H9 (cell line): ENCODE data around the gene DIS3. TPM values are rescaled to one million over a fixed set of nuclear protein-coding genes. Genes with fewer than 3 reads are reported as not detected.

Source experiments
- DNase-seq: peaks from one replicate; pipeline ENCODE4 v3.0.0-alpha.2; 2017
- H2AFZ ChIP-seq: one replicate; pipeline ENCODE4 v1.6.1; 2013; ENCODE audit warnings: mild to moderate bottlenecking, low read length, control low read depth, moderate library complexity
- H2AK5ac ChIP-seq: 2 replicates; pipeline ENCODE4 v1.6.1; 2013; ENCODE audit warnings: low read length, control low read depth, mixed read lengths; ENCODE audit not compliant: insufficient read length
- H2BK120ac ChIP-seq: one replicate; pipeline ENCODE4 v1.6.1; 2013; ENCODE audit warnings: low read depth, mild to moderate bottlenecking, low read length, control low read depth, inconsistent platforms; ENCODE audit not compliant: poor library complexity, severe bottlenecking
- H2BK12ac ChIP-seq: 2 replicates; pipeline ENCODE4 v1.6.1; 2013; ENCODE audit warnings: low read length, control low read depth, mixed read lengths, low read depth; ENCODE audit not compliant: insufficient read length
- H2BK15ac ChIP-seq: 2 replicates; pipeline ENCODE4 v1.6.1; 2013; ENCODE audit warnings: low read depth, low read length, control low read depth
- H2BK20ac ChIP-seq: one replicate; pipeline ENCODE4 v1.6.1; 2013; ENCODE audit warnings: low read depth, mild to moderate bottlenecking, low read length, control low read depth, inconsistent platforms; ENCODE audit not compliant: poor library complexity, severe bottlenecking
- H2BK5ac ChIP-seq: 2 replicates; pipeline ENCODE4 v1.6.1; 2013; ENCODE audit warnings: low read length, control low read depth, mixed read lengths; ENCODE audit not compliant: insufficient read length
- H3K14ac ChIP-seq: 2 replicates; pipeline ENCODE4 v1.6.1; 2013; ENCODE audit warnings: low read length, control low read depth; ENCODE audit not compliant: insufficient read depth
- H3K18ac ChIP-seq: 2 replicates; pipeline ENCODE4 v1.6.1; 2013; ENCODE audit warnings: low read depth, mild to moderate bottlenecking, mixed read lengths, low read length, control low read depth; ENCODE audit not compliant: insufficient read length
- H3K23ac ChIP-seq: 2 replicates; pipeline ENCODE4 v1.6.1; 2013; ENCODE audit warnings: low read length, control low read depth, mixed read lengths, low read depth; ENCODE audit not compliant: insufficient read length
- H3K23me2 ChIP-seq: 2 replicates; pipeline ENCODE4 v1.6.1; 2013; ENCODE audit warnings: low read depth, mild to moderate bottlenecking, mixed read lengths, low read length, control low read depth; ENCODE audit not compliant: insufficient read length, poor library complexity, severe bottlenecking
- H3K27ac ChIP-seq: 2 replicates; pipeline ENCODE4 v1.5.1; 2013; ENCODE audit warnings: low read length, control low read depth, mixed read lengths, low read depth; ENCODE audit not compliant: insufficient read length
- H3K27me3 ChIP-seq: 2 replicates; pipeline ENCODE4 v1.6.1; 2013; ENCODE audit warnings: low read length, control low read depth, inconsistent platforms; ENCODE audit not compliant: insufficient read depth
- H3K4ac ChIP-seq: 2 replicates; pipeline ENCODE4 v1.6.1; 2013; ENCODE audit warnings: low read depth, mild to moderate bottlenecking, control low read depth, inconsistent platforms, low read length, moderate library complexity
- H3K4me1 ChIP-seq: 2 replicates; pipeline ENCODE4 v1.6.1; 2013; ENCODE audit warnings: low read length, control low read depth, inconsistent platforms; ENCODE audit not compliant: insufficient read depth
- H3K4me2 ChIP-seq: 2 replicates; pipeline ENCODE4 v1.6.1; 2013; ENCODE audit warnings: low read length, control low read depth, mixed read lengths; ENCODE audit not compliant: insufficient read length, insufficient read depth
- H3K56ac ChIP-seq: 2 replicates; pipeline ENCODE4 v1.6.1; 2013; ENCODE audit warnings: low read depth, mild to moderate bottlenecking, mixed read lengths, low read length, control low read depth; ENCODE audit not compliant: insufficient read length
- H3K79me1 ChIP-seq: 2 replicates; pipeline ENCODE4 v1.6.1; 2013; ENCODE audit warnings: low read depth, mild to moderate bottlenecking, moderate library complexity, low read length, control low read depth, inconsistent platforms; ENCODE audit not compliant: insufficient read depth, poor library complexity, severe bottlenecking
- H3K79me2 ChIP-seq: 2 replicates; pipeline ENCODE4 v1.6.1; 2013; ENCODE audit warnings: low read length, control low read depth, inconsistent platforms; ENCODE audit not compliant: insufficient read depth
- H3K9ac ChIP-seq: 2 replicates; pipeline ENCODE4 v1.6.1; 2013; ENCODE audit warnings: low read length, control low read depth, mixed read lengths; ENCODE audit not compliant: insufficient read length; ENCODE audit errors: extremely low read depth
- H3K9me3 ChIP-seq: one replicate; pipeline ENCODE4 v1.6.1; 2013; ENCODE audit warnings: low read depth, low read length, inconsistent platforms; ENCODE audit not compliant: control insufficient read depth
- H3T11ph ChIP-seq: one replicate; pipeline ENCODE4 v1.6.1; 2013; ENCODE audit warnings: mild to moderate bottlenecking, low read length, control low read depth, inconsistent platforms
- H4K20me1 ChIP-seq: one replicate; pipeline ENCODE4 v1.6.1; 2013; ENCODE audit not compliant: control insufficient read depth, insufficient read length, insufficient read depth
- H4K5ac ChIP-seq: 2 replicates; pipeline ENCODE4 v1.6.1; 2013; ENCODE audit warnings: low read depth, mild to moderate bottlenecking, mixed read lengths, low read length, control low read depth; ENCODE audit not compliant: insufficient read length
- H4K8ac ChIP-seq: replicated peaks from 2 replicates; pipeline ENCODE4 v1.6.1; 2013; ENCODE audit warnings: low read length, control low read depth, mixed read lengths, low read depth; ENCODE audit not compliant: insufficient read length
- H4K91ac ChIP-seq: 2 replicates; pipeline ENCODE4 v1.6.1; 2013; ENCODE audit warnings: low read depth, mild to moderate bottlenecking, moderate library complexity, mixed read lengths, low read length, control low read depth; ENCODE audit not compliant: insufficient read length
- H3K27ac Mint-ChIP-seq, 3 experiments: 2 replicates in 2 of 3; 3 replicates in 1 of 3; pipeline ENCODE4 v1.8.0; 2020 to 2021; ENCODE audit warnings: mixed read lengths in 3 of 3, mild to moderate bottlenecking in 1 of 3, moderate library complexity in 1 of 3
- H3K27me3 Mint-ChIP-seq: 2 replicates; pipeline ENCODE4 v1.8.0; 2021; ENCODE audit warnings: low read depth, mild to moderate bottlenecking, moderate library complexity, mixed read lengths
- H3K36me3 Mint-ChIP-seq, 3 experiments: 2 replicates in 2 of 3; 3 replicates in 1 of 3; pipeline ENCODE4 v1.8.0; 2020 to 2021; ENCODE audit warnings: low read depth in 3 of 3, mixed read lengths in 3 of 3; ENCODE audit not compliant: insufficient read depth in 1 of 3
- H3K4me1 Mint-ChIP-seq, 2 experiments: 2 replicates each; pipeline ENCODE4 v1.8.0; 2020; ENCODE audit warnings: mixed read lengths in 2 of 2
- H3K4me3 Mint-ChIP-seq, 2 experiments: 2 replicates in 1 of 2; 3 replicates in 1 of 2; pipeline ENCODE4 v1.8.0; 2020 to 2021; ENCODE audit warnings: mild to moderate bottlenecking in 2 of 2, mixed read lengths in 2 of 2, moderate library complexity in 1 of 2
- H3K9me3 Mint-ChIP-seq, 2 experiments: 2 replicates in 1 of 2; 3 replicates in 1 of 2; pipeline ENCODE4 v1.8.0; 2020; ENCODE audit warnings: mild to moderate bottlenecking in 2 of 2, mixed read lengths in 2 of 2, moderate library complexity in 1 of 2
- CTCF ChIP-seq: fragments of 200-600 bp; sonication (generic); conservative IDR thresholded peaks from 3 replicates; pipeline ENCODE4 v1.8.0; 2021; ENCODE audit warnings: antibody characterized with exemption, mild to moderate bottlenecking
- WGBS: extraction: QIAGEN DNeasy Blood & Tissue Kit; methylation state at CpG from one replicate; pipeline ENCODE4 v1.1.7; 2013; ENCODE audit warnings: missing lambda C conversion rate, low lambda C conversion rate, mixed read lengths; ENCODE audit not compliant: insufficient read length; ENCODE audit errors: extremely low coverage; 5-methylcytosine and 5-hydroxymethylcytosine counted together
- total RNA-seq: library from RNA; stranded (reverse); gene quantifications from 2 replicates; pipeline ENCODE4 v1.2.1, GENCODE V29; 2021

DIS3 gene
- total RNA-seq, 1 experiment from 2014 or later = 47.3 TPM

GRCh38 chr13:72737033-72737432 is 44.7 kb downstream of the DIS3 start:
- Histone ChIP-seq H3T11ph (no peak overlapping the region), H3K9me3 (no peaks in the 10 kb centered on the region), H4K91ac (no peak overlapping the region), H2AK5ac (no peak overlapping the region), H3K4me2 (no peak overlapping the region), H2BK120ac (no peak overlapping the region), H2BK12ac (no peak overlapping the region), H2AFZ (no peak overlapping the region), H3K4me1 (no peaks in the 10 kb centered on the region), H3K79me2 (no peaks in the 10 kb centered on the region), H4K20me1 (no peaks in the 10 kb centered on the region), H3K9ac (no peak overlapping the region), H2BK5ac (no peak overlapping the region), H3K4ac (no peak overlapping the region), H3K79me1 (no peaks in the 10 kb centered on the region), H3K27me3 (no peaks in the 10 kb centered on the region), H3K56ac (no peak overlapping the region), H3K27ac (no peak overlapping the region), H3K23ac (no peak overlapping the region), H3K23me2 (no peaks in the 10 kb centered on the region), H3K14ac (no peak overlapping the region), H2BK15ac (no peak overlapping the region), H2BK20ac (no peak overlapping the region), H4K5ac (no peak overlapping the region), H3K18ac (no peak overlapping the region), H4K8ac (no peak overlapping the region)
- no peaks in the 10 kb centered on the region for H3K27me3 Mint-ChIP-seq
- H3K4me3 Mint-ChIP-seq = no peak overlapping the region
- no peak overlapping the region for H3K27ac Mint-ChIP-seq
- no CpG with 5 or more reads among the region's 3 CpGs for WGBS
- peaks cover 12 to 52% (median 52%) of the 10 kb centered on the region in 3 experiments; a peak in 6 of 7 replicates for H3K36me3 Mint-ChIP-seq
- H3K4me1 Mint-ChIP-seq = no peaks in the 10 kb centered on the region
- DNase-seq = no peak
- no peaks in the 10 kb centered on the region for H3K9me3 Mint-ChIP-seq
- TF ChIP-seq CTCF = no peak
